Muscle layer of colon (tissue), 2 donors: ENCODE results near the gene PLEKHA5.
"Not testable (repeated sequence)": the region's sequence is repeated elsewhere in the genome, so short reads cannot be mapped to it uniquely, and the experiment has no call there.

ENCODE experiments used
- H3K27ac ChIP-seq: one replicate; pipeline ENCODE4 v1.7.0; 2013; ENCODE audit warnings: low read depth, mild to moderate bottlenecking, low read length, moderate library complexity
- H3K27me3 ChIP-seq, 2 donors: one replicate each; pipeline ENCODE4 v1.7.0; 2013; ENCODE audit warnings: low read length in 2 of 2, mild to moderate bottlenecking in 2 of 2; ENCODE audit not compliant: insufficient read depth in 2 of 2, control insufficient read depth in 1 of 2
- H3K36me3 ChIP-seq: one replicate; pipeline ENCODE4 v1.7.0; 2013; ENCODE audit warnings: mild to moderate bottlenecking, low read length; ENCODE audit not compliant: insufficient read depth
- H3K4me1 ChIP-seq: one replicate; pipeline ENCODE4 v1.7.0; 2013; ENCODE audit warnings: mild to moderate bottlenecking, low read length; ENCODE audit not compliant: insufficient read depth
- H3K4me3 ChIP-seq, 2 donors: one replicate each; pipeline ENCODE4 v1.7.0; 2013; ENCODE audit warnings: low read length in 2 of 2, low read depth in 1 of 2, mild to moderate bottlenecking in 1 of 2, moderate library complexity in 1 of 2
- H3K9ac ChIP-seq: one replicate; pipeline ENCODE4 v1.7.0; 2013; ENCODE audit warnings: low read length
- H3K9me3 ChIP-seq: one replicate; pipeline ENCODE4 v1.7.0; 2013; ENCODE audit warnings: mild to moderate bottlenecking, low read length
- donor health status: abdominal sarcoma.
- donor health status: Adenocarcinoma of cecum.

PLEKHA5 gene

DNA sequence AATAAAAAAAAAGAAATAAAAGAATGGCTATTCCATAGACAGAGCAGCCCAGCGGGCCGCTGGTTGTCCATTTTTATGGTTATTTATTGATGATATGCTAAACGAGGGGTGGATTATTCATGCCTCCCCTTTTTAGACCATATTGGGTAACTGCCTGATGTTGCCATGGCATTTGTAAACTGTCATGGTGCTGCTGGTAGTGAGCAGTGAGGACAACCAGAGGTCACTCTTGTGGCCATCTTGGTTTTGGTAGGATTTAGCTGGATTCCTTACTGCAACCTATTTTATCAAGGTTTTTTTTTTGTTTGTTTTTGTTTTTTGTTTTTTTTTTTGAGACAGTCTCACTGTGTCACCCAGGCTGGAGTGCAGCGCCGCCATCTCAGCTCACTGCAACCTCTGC is 284.0 kb downstream of the PLEKHA5 start:
- H3K27me3 ChIP-seq, H3K4me3 ChIP-seq: not testable (repeated sequence)
- peaks cover 16% of the 10 kb centered on the region for H3K4me1 ChIP-seq

DNA sequence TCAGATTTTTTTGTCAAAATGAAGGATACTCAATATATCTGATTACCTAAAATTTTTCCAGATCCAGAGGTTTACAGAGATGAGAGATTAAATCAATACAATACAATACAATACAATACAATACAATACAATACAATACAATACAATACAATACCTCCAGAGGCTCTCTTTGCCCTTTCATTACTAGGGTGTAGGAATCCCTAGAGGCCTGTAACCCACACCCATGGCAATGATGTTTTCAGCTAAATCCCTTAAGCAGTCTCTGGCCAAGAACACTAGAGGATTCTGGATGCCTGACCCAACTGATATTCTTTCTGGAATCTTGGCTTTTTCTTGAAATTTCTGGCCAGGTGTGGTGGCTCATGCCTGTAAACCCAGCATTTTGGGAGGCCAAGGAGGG is 286.0 kb downstream of the PLEKHA5 start:
- Histone ChIP-seq H3K9me3 (no peaks in the 10 kb centered on the region), H3K27me3 (no peaks in the 10 kb centered on the region), H3K4me3 (no peak overlapping the region), H3K9ac (no peak overlapping the region), H3K27ac (no peak overlapping the region), H3K36me3 (no peaks in the 10 kb centered on the region), H3K4me1 (peaks cover 6% of the 10 kb centered on the region)

More for the DNA sequence above, 284.0 kb downstream of the PLEKHA5 start:
- H3K9me3 ChIP-seq, H3K36me3 ChIP-seq, H3K9ac ChIP-seq, H3K27ac ChIP-seq: not testable (repeated sequence)

DNA sequence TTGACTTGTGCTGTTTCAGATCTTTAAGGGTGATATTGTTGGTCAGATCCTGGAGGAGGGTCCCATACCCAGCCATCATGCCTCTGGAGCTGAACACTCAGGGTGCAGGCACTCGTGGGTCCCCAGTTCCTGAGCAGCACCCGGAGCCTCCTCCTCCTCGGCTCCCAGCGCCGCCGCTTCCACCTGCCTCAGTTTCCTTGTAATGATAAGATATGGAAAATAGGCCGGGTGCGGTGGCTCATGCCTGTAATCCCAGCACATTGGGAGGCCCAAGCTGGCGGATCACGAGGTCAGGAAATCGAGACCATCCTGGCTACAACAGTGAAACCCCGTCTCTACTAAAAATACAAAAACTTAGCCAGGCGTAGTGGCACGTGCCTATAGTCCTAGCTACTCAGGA is 289.6 kb downstream of the PLEKHA5 start:
- Histone ChIP-seq H3K36me3 (no peaks in the 10 kb centered on the region), H3K27ac (no peak overlapping the region), H3K4me3 (no peak overlapping the region), H3K9me3 (no peaks in the 10 kb centered on the region), H3K4me1 (no peaks in the 10 kb centered on the region), H3K27me3 (no peaks in the 10 kb centered on the region), H3K9ac (no peak overlapping the region)

DNA sequence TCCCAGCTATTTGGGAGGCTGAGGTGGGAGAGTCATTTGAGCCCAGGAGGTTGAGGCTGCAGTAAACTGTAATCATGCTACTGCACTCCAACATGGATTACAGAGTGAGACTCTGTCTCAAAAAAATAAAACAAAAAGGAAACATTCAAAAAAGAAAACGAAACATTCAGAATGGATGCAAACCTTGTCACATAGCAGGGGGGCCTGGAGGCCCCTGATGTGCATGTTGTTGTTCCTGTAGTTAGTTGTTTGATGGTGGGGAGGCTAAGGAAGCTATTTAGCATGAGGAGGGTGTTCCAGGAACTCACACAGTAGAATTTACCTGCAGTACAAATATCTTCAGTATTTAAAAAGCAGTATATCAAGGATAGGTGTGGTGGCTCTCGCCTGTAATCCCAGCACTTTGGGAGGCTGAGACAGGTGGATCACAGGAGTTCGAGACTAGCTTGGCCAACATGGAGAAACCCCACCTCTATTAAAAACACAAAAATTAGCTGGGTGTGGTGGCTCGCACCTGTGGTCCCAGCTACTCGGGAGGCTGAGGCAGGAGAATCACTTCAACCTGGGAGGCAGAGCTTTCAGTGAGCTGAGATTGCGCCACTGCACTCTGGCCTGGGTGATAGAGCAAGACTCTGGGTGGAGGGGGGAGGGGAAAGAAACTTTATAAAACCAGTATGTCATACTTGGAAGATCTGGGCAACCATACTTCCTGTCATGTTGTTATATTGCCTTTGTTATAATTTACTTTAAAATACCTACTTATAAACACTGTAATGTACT is 292.2 kb downstream of the PLEKHA5 start:
- Histone ChIP-seq H3K4me3 (no peak overlapping the region), H3K9me3 (no peaks in the 10 kb centered on the region), H3K9ac (no peak overlapping the region), H3K27ac (no peak overlapping the region), H3K27me3 (no peaks in the 10 kb centered on the region), H3K36me3 (no peaks in the 10 kb centered on the region), H3K4me1 (no peaks in the 10 kb centered on the region)

DNA sequence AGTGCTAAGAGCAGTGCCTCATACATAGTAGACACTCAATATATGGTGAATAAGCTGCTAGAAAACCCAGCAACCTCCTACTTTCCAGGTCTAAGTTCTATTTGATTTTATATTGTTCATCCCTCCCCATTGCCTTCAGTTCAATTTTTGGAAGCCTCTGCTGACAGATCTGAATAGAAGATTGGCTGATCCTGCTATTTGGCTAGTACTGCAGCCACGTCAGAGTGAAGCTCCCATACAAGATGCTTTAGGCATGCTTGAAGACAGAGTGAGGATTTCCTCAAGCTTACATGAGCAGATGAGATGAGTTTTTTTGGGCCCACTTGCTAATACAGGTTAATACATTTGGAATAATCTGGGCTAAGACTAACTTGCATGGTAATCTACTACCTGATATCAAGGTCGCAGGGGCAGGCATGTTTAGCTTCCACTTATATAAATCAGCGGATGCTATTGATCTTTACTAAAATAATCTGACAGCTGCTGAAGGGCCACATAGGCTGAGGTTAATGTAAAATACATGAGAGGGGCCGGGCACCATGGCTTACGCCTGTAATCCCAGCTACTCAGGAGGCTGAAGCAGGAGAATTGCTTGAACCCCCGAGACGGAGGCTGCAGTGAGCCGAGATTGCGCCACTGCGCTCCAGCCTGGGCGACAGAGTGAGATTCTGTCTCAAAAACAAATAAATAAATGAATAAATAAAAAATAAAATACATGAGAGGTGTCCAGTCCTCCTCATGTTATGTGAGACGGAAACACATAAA is 293.8 kb downstream of the PLEKHA5 start:
- Histone ChIP-seq H3K4me1 (no peaks in the 10 kb centered on the region), H3K4me3 (no peak overlapping the region), H3K9me3 (no peaks in the 10 kb centered on the region), H3K36me3 (no peaks in the 10 kb centered on the region), H3K9ac (no peak overlapping the region), H3K27ac (no peak overlapping the region), H3K27me3 (no peaks in the 10 kb centered on the region)
